ENCODE data around the gene ANKS1B. TPM values are rescaled to one million over a fixed set of nuclear protein-coding genes. Genes with fewer than 3 reads are reported as not detected.

Gene ANKS1B
- total and polyA plus RNA-seq, 2 of the 4 experiments (the other 2 are of a cell fraction), result 0.17 to 0.18 TPM

DNA sequence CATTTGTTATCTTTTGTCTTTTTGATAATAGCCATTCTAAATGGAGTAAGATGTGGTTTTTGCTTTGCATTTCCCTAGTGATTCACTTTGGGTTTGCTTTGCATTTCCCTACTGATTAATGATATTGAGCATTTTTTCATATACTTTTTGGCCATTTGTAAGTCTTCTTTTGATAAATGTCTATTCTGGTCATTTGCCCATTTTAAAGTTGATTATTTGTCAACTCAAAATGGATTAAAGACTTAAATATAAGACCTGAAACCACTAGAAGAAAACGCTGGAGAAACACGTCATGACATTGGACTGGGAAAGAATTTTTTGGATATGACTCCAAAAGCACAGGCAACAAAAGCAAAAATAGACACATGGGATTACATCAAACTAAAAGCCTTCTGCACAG lies 1191.6 kb downstream of the ANKS1B start:
- no CpG with 5 or more reads among the region's 2 CpGs for WGBS, 2 experiments (ENCODE audit: extremely low coverage in 2 of 2, insufficient read length in 1 of 2)
- H3K27me3 ChIP-seq (ENCODE audit: control insufficient read depth, insufficient read depth, low read length), result peaks cover 2% of the 10 kb centered on the region; the same call in 1 of the 2 replicates
- no peak for DNase-seq
- no peak overlapping the region for H2AK9ac ChIP-seq (replicated peaks; ENCODE audit: low read depth, low read length, poor library complexity)
- H2AK5ac ChIP-seq (ENCODE audit: low read depth, low read length), result no peak overlapping the region
- H3K4me3 ChIP-seq (ENCODE audit: insufficient read depth, low read depth, low read length), result no peak overlapping the region
- ATAC-seq (ENCODE audit: low read depth), result no peak
- no peak overlapping the region for H3K4ac ChIP-seq (ENCODE audit: low read depth, low read length)
- no peak overlapping the region for H3K4me2 ChIP-seq (ENCODE audit: low read depth, low read length)
- no peak overlapping the region for H3K18ac ChIP-seq (ENCODE audit: low read depth, low read length)
- no peak overlapping the region for H3K9ac ChIP-seq (ENCODE audit: low read depth, low read length)
- dilution Hi-C loops (cut with HindIII; ENCODE audit: low sequenced_read_pairs, unreplicated experiment), result no loop called here
- H4K91ac ChIP-seq (ENCODE audit: insufficient read depth, low read depth, low read length), result no peak overlapping the region
- H3K36me3 ChIP-seq (ENCODE audit: control insufficient read depth, insufficient read depth, low read length), result no peaks in the 10 kb centered on the region
- no peak overlapping the region for H2BK15ac ChIP-seq (ENCODE audit: low read depth, low read length)
- H3K14ac ChIP-seq (replicated peaks; ENCODE audit: low read depth, low read length), result no peak overlapping the region
- no peak overlapping the region for H4K5ac ChIP-seq (ENCODE audit: low read depth, low read length)
- intact Hi-C loops (cut with micrococcal nuclease), result no loop called here
- no peaks in the 10 kb centered on the region for H3K79me1 ChIP-seq (ENCODE audit: low read depth in 1 of 2, low read length in 2 of 2)
- ChIA-PET POLR2A (ENCODE audit: unreplicated experiment) (no interaction called here), CTCF (no interaction called here)
- no peak overlapping the region for H3K23ac ChIP-seq (ENCODE audit: low read depth, low read length)
- H2BK120ac ChIP-seq (ENCODE audit: low read depth, low read length), result no peak overlapping the region
- no TSS peak for BruUV-seq (replicated peaks)
- H3K4me1 ChIP-seq (ENCODE audit: control insufficient read depth, insufficient read depth, low read length), result no peaks in the 10 kb centered on the region
- no peaks in the 10 kb centered on the region for H3K9me1 ChIP-seq (ENCODE audit: insufficient read depth, low read length)
- no peak overlapping the region for H4K8ac ChIP-seq (ENCODE audit: low read depth in 2 of 2, low read length in 2 of 2)
- H2BK20ac ChIP-seq (ENCODE audit: low read depth, low read length), result no peak overlapping the region
- no peak overlapping the region for H3K56ac ChIP-seq (ENCODE audit: extremely low read depth, insufficient read depth, low read length)
- no peak overlapping the region for H2AFZ ChIP-seq (replicated peaks; ENCODE audit: low read length, poor library complexity)
- H4K20me1 ChIP-seq (ENCODE audit: insufficient read depth, low read length), result no peaks in the 10 kb centered on the region
- TF ChIP-seq FOS (IDR thresholded peaks at IDR 0.05; ENCODE audit: low read depth, low read length) (no peak), CHD1 (IDR thresholded peaks at IDR 0.05; ENCODE audit: low read depth, low read length) (no peak), MXI1 (IDR thresholded peaks at IDR 0.05; ENCODE audit: borderline replicate concordance, low read depth, low read length) (no peak), POLR2A (IDR thresholded peaks at IDR 0.05; ENCODE audit: low read depth, low read length) (no peak), MAZ (IDR thresholded peaks at IDR 0.05; ENCODE audit: borderline replicate concordance, low read depth, low read length) (no peak), MAFK (IDR thresholded peaks at IDR 0.05; ENCODE audit: low read depth, low read length) (no peak), BHLHE40 (IDR thresholded peaks at IDR 0.05; ENCODE audit: low read depth, low read length) (no peak), RAD21 (IDR thresholded peaks at IDR 0.05; ENCODE audit: low read length) (no peak), RCOR1 (IDR thresholded peaks at IDR 0.05; ENCODE audit: insufficient replicate concordance, low read length) (no peak), CEBPB (IDR thresholded peaks at IDR 0.05; ENCODE audit: low read depth, low read length) (no peak), RFX5 (IDR thresholded peaks at IDR 0.05; ENCODE audit: low read depth, low read length) (no peak), NFE2L2 (IDR thresholded peaks at IDR 0.05; ENCODE audit: low read depth, low read length) (no peak), SMC3 (IDR thresholded peaks at IDR 0.05; ENCODE audit: low read depth, low read length) (no peak)
- TF ChIP-seq, protein P1, sequence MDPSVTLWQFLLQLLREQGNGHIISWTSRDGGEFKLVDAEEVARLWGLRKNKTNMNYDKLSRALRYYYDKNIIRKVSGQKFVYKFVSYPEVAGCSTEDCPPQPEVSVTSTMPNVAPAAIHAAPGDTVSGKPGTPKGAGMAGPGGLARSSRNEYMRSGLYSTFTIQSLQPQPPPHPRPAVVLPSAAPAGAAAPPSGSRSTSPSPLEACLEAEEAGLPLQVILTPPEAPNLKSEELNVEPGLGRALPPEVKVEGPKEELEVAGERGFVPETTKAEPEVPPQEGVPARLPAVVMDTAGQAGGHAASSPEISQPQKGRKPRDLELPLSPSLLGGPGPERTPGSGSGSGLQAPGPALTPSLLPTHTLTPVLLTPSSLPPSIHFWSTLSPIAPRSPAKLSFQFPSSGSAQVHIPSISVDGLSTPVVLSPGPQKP (IDR thresholded peaks at IDR 0.05; ENCODE audit: borderline replicate concordance, low read depth, low read length), result no peak
- TF ChIP-seq, protein P2, sequence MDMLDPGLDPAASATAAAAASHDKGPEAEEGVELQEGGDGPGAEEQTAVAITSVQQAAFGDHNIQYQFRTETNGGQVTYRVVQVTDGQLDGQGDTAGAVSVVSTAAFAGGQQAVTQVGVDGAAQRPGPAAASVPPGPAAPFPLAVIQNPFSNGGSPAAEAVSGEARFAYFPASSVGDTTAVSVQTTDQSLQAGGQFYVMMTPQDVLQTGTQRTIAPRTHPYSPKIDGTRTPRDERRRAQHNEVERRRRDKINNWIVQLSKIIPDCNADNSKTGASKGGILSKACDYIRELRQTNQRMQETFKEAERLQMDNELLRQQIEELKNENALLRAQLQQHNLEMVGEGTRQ (IDR thresholded peaks at IDR 0.05; ENCODE audit: low read depth, low read length), result no peak
- TF ChIP-seq, protein P3, sequence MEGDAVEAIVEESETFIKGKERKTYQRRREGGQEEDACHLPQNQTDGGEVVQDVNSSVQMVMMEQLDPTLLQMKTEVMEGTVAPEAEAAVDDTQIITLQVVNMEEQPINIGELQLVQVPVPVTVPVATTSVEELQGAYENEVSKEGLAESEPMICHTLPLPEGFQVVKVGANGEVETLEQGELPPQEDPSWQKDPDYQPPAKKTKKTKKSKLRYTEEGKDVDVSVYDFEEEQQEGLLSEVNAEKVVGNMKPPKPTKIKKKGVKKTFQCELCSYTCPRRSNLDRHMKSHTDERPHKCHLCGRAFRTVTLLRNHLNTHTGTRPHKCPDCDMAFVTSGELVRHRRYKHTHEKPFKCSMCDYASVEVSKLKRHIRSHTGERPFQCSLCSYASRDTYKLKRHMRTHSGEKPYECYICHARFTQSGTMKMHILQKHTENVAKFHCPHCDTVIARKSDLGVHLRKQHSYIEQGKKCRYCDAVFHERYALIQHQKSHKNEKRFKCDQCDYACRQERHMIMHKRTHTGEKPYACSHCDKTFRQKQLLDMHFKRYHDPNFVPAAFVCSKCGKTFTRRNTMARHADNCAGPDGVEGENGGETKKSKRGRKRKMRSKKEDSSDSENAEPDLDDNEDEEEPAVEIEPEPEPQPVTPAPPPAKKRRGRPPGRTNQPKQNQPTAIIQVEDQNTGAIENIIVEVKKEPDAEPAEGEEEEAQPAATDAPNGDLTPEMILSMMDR (conservative IDR thresholded peaks at IDR 0.05; ENCODE audit: low read depth, low read length), result no peak
- H3K9me3 ChIP-seq (ENCODE audit: control insufficient read depth, insufficient read depth, low read length), result no peaks in the 10 kb centered on the region
- in situ Hi-C loops (cut with MboI; ENCODE audit: low sequenced_read_pairs), result no loop called here
- H2BK5ac ChIP-seq (ENCODE audit: low read depth, low read length, poor library complexity, severe bottlenecking), result no peak overlapping the region
- H3K27ac ChIP-seq (ENCODE audit: insufficient read depth, low read length), result no peak overlapping the region

Measured in IMR-90 (cell line).